Adrenal gland (tissue), 12 donors: Measurements from ENCODE around the gene FAM114A1. TPM values are rescaled to one million over a fixed set of nuclear protein-coding genes. Genes with fewer than 3 reads are reported as not detected.

Source experiments
- DNase-seq, 7 donors: peaks; one replicate each; pipeline ENCODE4 v3.0.0-alpha.2; 2019 to 2020
- H3K27ac ChIP-seq, 5 donors: fragments of 200-600 bp; sonication (generic) in 4 of 5; 1 replicate in 3 of 5; 2 replicates in 2 of 5; pipeline versions ENCODE4 v1.5.1 to v1.8.0; 2016 to 2020; ENCODE audit warnings: mild to moderate bottlenecking in 1 of 5
- H3K27me3 ChIP-seq: fragments of 200-600 bp; 2 replicates; pipeline ENCODE4 v1.8.0; 2021
- H3K36me3 ChIP-seq, 2 donors: fragments of 200-600 bp; replicated peaks in 1 of 2; 1 replicate in 1 of 2; 2 replicates in 1 of 2; pipeline versions ENCODE4 v1.5.1 to v1.8.0; 2018 to 2022
- H3K4me1 ChIP-seq, 2 donors: fragments of 200-600 bp; replicated peaks in 1 of 2; 1 replicate in 1 of 2; 2 replicates in 1 of 2; pipeline versions ENCODE4 v1.5.1 to v1.8.0; 2018 to 2021
- H3K4me3 ChIP-seq, 4 donors: fragments of 200-600 bp; sonication (generic) in 3 of 4; one replicate each; pipeline ENCODE4 v1.5.1; 2016 to 2018
- H3K9me3 ChIP-seq, 3 donors: fragments of 200-600 bp; sonication (generic) in 1 of 3; replicated peaks in 1 of 3; 1 replicate in 2 of 3; 2 replicates in 1 of 3; pipeline versions ENCODE4 v1.5.1 to v1.8.0; 2016 to 2021
- CTCF ChIP-seq, 6 experiments: fragments of 450-650 bp in 4 of 6; fragments of 200-600 bp in 2 of 6; sonication (generic) in 1 of 6; IDR thresholded peaks; 1 replicate in 5 of 6; 2 replicates in 1 of 6; pipeline versions ENCODE4 v1.5.1 to v1.8.0; 2016 to 2021; ENCODE audit warnings: antibody characterized with exemption in 6 of 6, mild to moderate bottlenecking in 2 of 6, moderate library complexity in 1 of 6
- POLR2A ChIP-seq, 2 donors: fragments of 450-650 bp; IDR thresholded peaks; one replicate each; pipeline ENCODE4 v1.6.1; 2017; ENCODE audit warnings: antibody characterized with exemption in 2 of 2, mild to moderate bottlenecking in 2 of 2, moderate library complexity in 1 of 2
- WGBS, 4 donors: extraction: QIAGEN DNeasy Blood & Tissue Kit in 2 of 4; methylation state at CpG; one replicate each; pipeline versions ENCODE4 v1.1.5 to v1.1.7; 2013 to 2017; 5-methylcytosine and 5-hydroxymethylcytosine counted together
- intact Hi-C, 2 donors: fragments of 100-400 bp; cut with DNase I; formaldehyde crosslinking; loops; one replicate each; pipeline versions ENCODE4 v1.14.1 to v1.15.0; 2022 to 2023
- polyA plus RNA-seq, 3 donors: library from polyadenylated mRNA; stranded (reverse); fragments of 200-250 nt in 2 of 3; fragments of 350-450 nt in 1 of 3; fragmentation: Illumina TruSeq in 1 of 3; extraction: RNeasy Lipid Tissue Mini Kit (QIAGEN cat#74804) in 1 of 3; gene quantifications; one replicate each; pipeline ENCODE4 v1.2.3, GENCODE V29; 2013 to 2014
- total RNA-seq, 9 donors: library from RNA; depleted of rRNA in 4 of 9; stranded (reverse); fragments of >200 nt in 4 of 9; fragments of 120-200 nt in 1 of 9; fragmentation: NEBNext Ultra II Directional in 1 of 9; extraction: Animal tissue kit (Norgen Biotek cat#: 25700) in 1 of 9; gene quantifications; one replicate each; pipeline versions ENCODE4 v1.1.0 to v1.2.4, GENCODE V29; 2013 to 2023
- donor health status: healthy with polysubstance abuse.
- donor health status: Bipolar disorder and iron deficiency.
- donor health status: DM: yes; HTN: yes; CAD: no.
- donor health status: DM: no; HTN: no; CAD: no.
- donor health status: DM: no; HTN: no; CAD: no.
- donor health status: DM: yes; HTN: yes; CAD: no.

Gene FAM114A1
- total and polyA plus RNA-seq, 12 donors, result 29.3 to 335 (median 174) TPM

DNA sequence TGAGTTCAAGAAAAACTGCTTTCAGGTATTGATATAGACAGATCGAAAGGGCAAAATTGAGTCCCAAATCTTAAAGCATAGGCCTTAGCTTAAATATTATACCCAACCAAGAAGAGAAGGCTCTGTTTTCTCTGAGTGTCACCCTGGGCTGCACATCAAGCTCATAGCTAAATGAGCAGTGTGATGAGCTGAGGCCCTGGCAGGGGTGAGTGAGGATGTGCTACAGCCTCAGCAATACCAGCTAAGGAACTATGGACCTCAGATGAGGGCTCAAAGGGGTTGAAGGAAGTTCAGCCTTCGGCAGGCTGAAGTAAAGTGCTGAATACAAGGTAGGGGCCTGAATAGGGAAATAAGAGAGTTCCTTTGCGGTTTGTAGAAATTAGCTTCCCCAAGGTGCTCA, 79.3 kb downstream of the FAM114A1 start:
- no peak for DNase-seq
- Histone ChIP-seq H3K27me3 (no peaks in the 10 kb centered on the region), H3K4me1 (peaks cover 12 to 17% of the 10 kb centered on the region in 2 donors), H3K27ac (peak overlapping the region in 1 of 5 donors; percentile 20), H3K9me3 (no peaks in the 10 kb centered on the region), H3K4me3 (no peak overlapping the region), H3K36me3 (peaks cover 0 to 36% of the 10 kb centered on the region in 2 donors)
- TF ChIP-seq POLR2A (IDR thresholded peaks at IDR 0.05) (no peak), CTCF (IDR thresholded peaks at IDR 0.05) (no peak)
- WGBS, 4 donors, result 86 to 92% (median 88%) methylated on average over 3 of the region's 3 CpGs
- intact Hi-C loops, result no loop called here

DNA sequence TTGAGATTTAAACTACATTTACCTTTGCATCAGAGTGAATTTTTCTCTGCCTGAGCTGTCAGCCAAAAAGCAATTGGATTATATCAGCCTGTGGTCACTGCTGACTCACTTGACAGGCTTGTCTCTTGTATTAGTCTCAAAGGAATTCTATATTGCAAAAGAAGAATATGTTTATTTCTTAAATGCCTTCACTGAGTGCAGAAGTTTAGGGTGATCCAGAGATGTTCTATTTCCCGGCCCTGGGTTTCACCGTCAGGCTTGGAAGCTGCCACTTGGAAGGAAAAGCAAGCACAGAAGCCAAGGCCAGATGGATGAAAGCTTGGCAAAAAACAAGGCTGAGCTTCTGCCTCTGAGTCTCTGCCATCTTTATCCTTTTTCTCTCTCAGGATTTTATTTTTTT, 80.9 kb downstream of the FAM114A1 start:
- H3K27me3 ChIP-seq, result no peaks in the 10 kb centered on the region
- peaks cover 12 to 17% of the 10 kb centered on the region in 2 donors for H3K4me1 ChIP-seq
- H3K9me3 ChIP-seq, result no peaks in the 10 kb centered on the region
- WGBS, 4 donors, result 11 to 35% (median 30%) methylated on average over 2 of the region's 2 CpGs
- TF ChIP-seq POLR2A (IDR thresholded peaks at IDR 0.05) (no peak), CTCF (IDR thresholded peaks at IDR 0.05) (no peak)
- no peak overlapping the region for H3K4me3 ChIP-seq
- DNase-seq, result peak; percentile 27 to 73 (median 53)
- H3K27ac ChIP-seq, result peak overlapping the region in 3 of 5 donors; percentile 21 to 46 (median 29)
- intact Hi-C loops, result no loop called here
- H3K36me3 ChIP-seq, result peaks cover 0 to 21% of the 10 kb centered on the region in 2 donors

GRCh38 chr4:38949411-38950051, 81.9 kb downstream of the FAM114A1 start:
- TF ChIP-seq CTCF (IDR thresholded peaks at IDR 0.05) (no peak), POLR2A (IDR thresholded peaks at IDR 0.05) (no peak)
- intact Hi-C loops, result no loop called here
- no peak overlapping the region for H3K4me3 ChIP-seq
- no peaks in the 10 kb centered on the region for H3K27me3 ChIP-seq
- DNase-seq, result no peak
- H3K36me3 ChIP-seq, result peaks cover 0 to 11% of the 10 kb centered on the region in 2 donors
- peaks cover 12 to 17% of the 10 kb centered on the region in 2 donors for H3K4me1 ChIP-seq
- H3K27ac ChIP-seq, result peak overlapping the region in 1 of 5 donors; percentile 22
- WGBS, 4 donors, result 45 to 65% (median 50%) methylated on average over 5 of the region's 5 CpGs
- no peaks in the 10 kb centered on the region for H3K9me3 ChIP-seq

- Histone ChIP-seq H3K4me1 (peaks cover 12 to 17% of the 10 kb centered on the region in 2 donors), H3K4me3 (no peak overlapping the region), H3K36me3 (peaks cover 0 to 5% of the 10 kb centered on the region in 2 donors), H3K27ac (peak overlapping the region in 1 of 5 donors; percentile 17), H3K27me3 (no peaks in the 10 kb centered on the region), H3K9me3 (no peaks in the 10 kb centered on the region)
- DNase-seq, result peak in 1 of 7 donors; percentile 8
- intact Hi-C loops, result no loop called here
- WGBS, 4 donors, result 43 to 56% (median 46%) methylated on average over 2 of the region's 2 CpGs
- TF ChIP-seq POLR2A (IDR thresholded peaks at IDR 0.05) (no peak), CTCF (IDR thresholded peaks at IDR 0.05) (no peak)
Observed at GRCh38 chr4:38950159-38950558, 82.6 kb downstream of the FAM114A1 start.
